HG02571 (cell line): ENCODE data around the gene ZP3.
"Not testable (repeated sequence)": the region's sequence is repeated elsewhere in the genome, so short reads cannot be mapped to it uniquely, and the experiment has no call there.

Source experiments
- ATAC-seq: cut with Tn5 transposase; IDR thresholded peaks from one replicate; pipeline ENCODE4 v1.9.1; 2021; ENCODE audit warnings: mild to moderate bottlenecking, moderate library complexity; ENCODE audit not compliant: unreplicated experiment

Gene ZP3

DNA sequence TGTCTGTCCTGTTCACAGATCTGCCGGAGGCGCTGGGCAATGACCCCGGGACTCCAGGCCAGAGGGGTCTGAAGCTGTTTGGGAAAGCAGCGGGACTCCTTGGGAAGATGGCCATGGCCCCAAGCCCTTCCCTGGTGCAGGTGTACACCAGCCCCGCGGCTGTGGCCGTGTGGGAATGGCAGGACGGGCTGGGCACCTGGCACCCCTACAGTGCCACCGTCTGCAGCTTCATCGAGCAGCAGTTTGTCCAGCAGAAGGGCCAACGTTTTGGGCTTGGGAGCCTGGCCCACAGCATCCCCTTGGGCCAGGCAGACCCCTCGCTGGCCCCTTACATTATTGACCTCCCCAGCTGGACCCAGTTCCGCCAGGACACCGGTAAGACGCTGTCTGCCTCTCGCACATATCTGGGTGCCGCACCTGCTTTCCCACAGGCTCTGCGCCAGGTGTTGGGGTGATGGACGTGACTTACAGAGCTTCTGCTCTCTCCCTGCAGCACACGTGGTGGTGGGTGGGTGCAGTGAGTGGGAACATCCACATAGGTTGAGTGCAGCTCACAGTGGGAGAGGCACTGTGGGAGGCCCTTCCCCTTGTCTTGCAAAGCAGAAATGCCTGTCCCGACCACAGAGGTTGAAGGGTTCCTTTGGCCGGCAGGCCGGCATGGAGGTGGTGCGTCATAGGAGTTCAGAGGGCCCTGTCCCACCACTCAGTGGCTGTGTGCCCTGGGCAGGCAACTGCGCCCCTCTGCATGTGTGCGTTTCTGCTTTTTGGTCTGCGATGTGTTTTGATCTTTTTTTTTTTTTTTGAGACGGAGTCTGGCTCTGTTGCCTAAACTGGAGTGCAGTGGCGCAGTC lies 55.9 kb downstream of the ZP3 start:
- ATAC-seq, result not testable (repeated sequence)

DNA sequence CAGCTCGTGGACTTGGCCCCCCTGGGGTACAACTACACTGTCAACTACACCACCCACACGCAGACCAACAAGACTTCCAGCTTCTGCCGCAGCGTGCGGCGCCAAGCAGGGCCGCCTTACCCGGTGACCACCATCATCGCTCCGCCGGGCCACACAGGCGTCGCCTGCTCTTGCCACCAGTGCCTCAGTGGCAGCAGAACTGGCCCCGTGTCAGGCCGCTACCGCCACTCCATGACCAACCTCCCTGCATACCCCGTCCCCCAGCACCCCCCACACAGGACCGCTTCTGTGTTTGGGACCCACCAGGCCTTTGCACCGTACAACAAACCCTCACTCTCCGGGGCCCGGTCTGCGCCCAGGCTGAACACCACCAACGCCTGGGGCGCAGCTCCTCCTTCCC lies 57.9 kb downstream of the ZP3 start:
- ATAC-seq, result not testable (repeated sequence)

DNA sequence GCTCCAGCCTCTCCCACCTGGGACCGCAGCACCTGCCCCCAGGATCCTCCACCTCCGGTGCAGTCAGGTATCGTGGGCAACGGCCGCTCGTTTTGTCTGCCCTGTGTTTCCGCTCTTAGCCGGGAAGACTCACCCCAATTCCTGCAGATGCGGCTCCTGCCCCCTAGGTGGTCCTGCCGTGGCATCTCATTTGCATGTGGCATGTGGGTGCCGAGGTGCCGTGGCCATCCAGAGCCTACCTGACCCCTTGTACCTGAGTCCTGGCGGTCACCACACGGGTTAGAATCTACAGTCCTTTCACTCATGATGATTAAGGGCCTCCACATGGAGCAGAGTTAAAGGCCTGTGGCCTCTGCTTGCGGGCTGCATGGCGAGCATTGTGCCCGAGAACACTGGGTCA lies 58.3 kb downstream of the ZP3 start:
- ATAC-seq, result not testable (repeated sequence)

DNA sequence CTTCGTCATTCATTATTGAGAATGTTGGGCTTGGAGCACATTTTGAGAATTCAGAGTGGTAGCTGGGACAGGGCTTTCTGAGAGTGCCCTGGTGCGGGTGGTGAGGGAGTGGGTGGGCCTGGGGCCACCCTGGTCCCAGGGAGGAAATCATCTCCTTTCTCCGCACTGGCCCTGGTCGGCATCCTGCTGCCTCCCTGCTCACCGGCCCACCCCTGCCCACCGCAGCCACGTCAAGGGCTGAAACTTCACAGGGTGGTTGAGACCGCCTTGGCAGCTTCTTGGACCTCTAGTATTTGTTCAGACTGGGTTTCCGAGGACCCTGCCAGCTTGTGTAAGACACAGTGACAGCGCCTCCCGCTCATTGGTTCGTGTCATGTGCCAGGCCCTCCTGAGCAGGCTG lies 59.7 kb downstream of the ZP3 start:
- ATAC-seq, result not testable (repeated sequence)

DNA sequence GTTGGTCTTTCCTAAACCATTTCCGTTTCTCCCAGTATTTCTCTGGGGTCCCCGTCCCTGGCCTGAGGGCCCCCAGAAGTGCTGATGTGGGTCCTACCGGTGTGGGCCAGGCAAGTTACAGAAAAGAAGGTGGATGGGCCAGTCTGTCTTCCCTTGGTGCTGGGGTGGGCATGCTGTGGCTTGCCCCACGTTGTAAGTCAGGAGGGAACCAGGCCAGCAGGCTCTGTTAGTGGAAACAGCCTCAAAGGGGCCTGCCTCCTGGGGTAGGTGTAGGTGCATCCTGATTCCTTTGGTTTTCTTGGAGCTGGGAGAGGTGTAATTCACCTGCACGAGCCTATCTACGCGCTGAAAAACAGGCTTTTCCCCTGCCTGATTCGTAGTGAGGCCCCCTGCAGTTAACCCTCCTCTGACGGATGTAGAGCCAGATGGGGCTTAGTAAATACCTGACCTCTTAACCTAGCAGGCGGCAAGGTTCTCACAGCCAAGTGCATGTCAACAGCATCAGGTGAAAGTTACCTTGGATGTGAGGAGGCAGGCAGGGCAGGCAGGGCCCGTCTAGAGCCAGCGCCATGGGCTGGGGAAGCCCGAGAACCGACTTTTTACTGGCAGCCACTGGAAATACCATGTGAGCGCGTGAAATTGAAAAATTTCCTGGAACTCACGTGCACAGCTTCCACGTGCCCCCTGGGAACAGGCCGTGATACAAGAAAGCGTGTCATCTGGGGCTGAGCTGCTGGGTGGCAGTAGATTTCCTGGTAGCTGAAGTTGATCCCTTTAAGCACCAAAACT lies 61.3 kb downstream of the ZP3 start:
- not testable (repeated sequence) for ATAC-seq

DNA sequence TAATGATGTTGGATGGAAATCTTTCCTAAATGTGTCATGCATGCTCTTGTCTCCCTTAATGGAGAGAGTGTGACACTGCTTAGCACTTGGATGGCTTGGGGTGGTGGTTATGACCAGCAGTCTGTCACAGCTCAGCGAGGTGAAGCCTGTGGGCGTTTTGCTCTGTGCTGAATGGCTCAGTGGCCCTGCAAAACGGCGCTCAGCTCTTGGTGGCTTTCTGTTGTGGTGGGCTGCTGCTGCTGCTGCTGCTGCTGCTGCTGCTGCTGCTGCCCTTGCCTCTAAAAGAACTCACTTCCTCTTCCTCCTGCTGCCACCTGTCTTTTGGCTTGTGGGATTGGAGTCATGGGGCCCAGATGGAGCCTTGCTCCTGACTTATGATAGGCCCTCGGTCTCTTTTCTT lies 61.9 kb downstream of the ZP3 start:
- ATAC-seq, result peak; percentile 99

DNA sequence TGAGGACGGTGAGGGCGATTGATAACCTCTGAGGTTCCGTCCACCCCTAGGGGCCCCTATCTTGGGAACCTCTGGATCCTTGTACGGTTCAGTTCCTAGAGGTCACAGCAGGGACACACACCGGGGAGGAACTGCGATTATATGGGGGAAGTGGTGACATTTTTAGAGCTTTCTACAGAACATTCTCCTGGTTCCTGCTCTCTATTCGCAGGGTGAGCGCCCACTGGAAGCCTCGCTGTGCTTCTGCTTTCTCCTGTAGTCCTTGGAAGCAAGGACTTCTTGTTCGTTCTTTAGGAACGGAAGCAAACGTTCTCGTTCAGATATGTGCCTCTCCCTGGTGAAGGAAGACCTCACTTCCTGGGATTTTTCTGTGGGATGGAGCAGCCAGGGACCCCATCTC lies 63.2 kb downstream of the ZP3 start:
- ATAC-seq, result not testable (repeated sequence)
